HG02970 (cell line): Measurements from ENCODE around the gene PGA4.
"Not testable (repeated sequence)": the region's sequence is repeated elsewhere in the genome, so short reads cannot be mapped to it uniquely, and the experiment has no call there.

Source experiments
- ATAC-seq: cut with Tn5 transposase; IDR thresholded peaks from one replicate; pipeline ENCODE4 v1.9.1; 2021; ENCODE audit warnings: mild to moderate bottlenecking, moderate library complexity, moderate number of reproducible peaks; ENCODE audit not compliant: unreplicated experiment, low FRiP score

PGA4 gene

GRCh38 chr11:61245284-61245964 lies 23.3 kb downstream of the PGA4 start:
- ATAC-seq, result not testable (repeated sequence)

DNA sequence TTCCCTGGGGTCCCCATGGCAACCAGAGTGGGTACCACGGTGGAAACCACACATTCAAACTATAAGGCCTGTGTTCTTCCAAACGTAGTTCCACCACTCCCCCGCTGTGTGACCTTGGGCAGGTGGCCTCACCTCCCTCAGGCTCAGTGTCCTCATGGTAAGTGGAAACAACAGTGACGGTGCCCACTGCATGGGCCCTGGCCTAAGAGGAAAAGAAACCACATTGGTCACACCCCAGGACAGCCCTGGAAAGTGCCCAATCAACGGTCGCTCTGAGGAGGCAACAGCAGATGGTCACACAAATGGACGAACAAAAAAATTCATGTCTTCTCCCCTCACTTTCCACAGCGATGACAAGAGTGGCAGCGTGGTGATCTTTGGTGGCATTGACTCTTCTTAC lies 25.9 kb downstream of the PGA4 start:
- ATAC-seq, result not testable (repeated sequence)

- ATAC-seq, result not testable (repeated sequence)
These were observed 27.1 kb downstream of the PGA4 start for GRCh38 chr11:61249201-61249600.

DNA sequence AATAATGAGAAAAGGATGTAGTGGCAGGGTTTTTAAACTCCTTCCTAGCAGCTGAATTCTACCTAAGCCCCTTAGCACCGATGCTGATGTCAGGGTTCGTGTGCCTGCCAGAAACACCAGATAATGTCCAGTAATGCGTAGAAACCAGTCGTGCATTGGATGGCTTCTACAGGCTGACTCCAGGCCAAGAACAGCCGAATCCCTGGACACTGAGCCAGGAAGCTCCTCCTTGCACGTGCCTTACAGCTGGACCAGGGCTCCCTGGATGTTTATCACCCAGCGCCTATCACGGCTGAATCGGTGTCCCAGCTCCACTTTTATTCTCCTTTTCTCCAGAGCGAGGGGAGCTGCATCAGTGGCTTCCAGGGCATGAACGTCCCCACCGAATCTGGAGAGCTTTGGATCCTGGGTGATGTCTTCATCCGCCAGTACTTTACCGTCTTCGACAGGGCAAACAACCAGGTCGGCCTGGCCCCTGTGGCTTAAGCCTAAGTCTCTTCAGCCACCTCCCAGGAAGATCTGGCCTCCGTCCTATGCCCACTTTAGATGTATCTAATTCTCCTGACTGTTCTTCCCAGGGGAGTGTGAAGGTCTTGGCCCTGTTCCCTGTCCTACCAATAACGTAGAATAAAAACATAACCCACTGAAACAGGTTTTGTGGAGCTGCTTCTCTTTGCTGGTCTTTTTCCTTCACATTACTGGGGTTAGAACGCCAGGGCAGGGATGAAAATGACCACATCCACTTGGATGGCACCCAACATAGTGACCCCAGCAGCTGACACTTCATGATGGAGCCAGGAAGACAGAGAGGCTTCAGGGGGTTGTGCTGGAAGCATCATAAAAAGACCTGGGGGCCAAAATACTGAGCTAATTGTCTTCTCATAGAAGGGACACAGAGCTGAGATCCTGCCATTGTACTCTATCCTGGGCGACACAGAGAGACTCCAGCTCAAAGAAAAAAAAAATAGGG lies 28.9 kb downstream of the PGA4 start:
- ATAC-seq, result not testable (repeated sequence)

DNA sequence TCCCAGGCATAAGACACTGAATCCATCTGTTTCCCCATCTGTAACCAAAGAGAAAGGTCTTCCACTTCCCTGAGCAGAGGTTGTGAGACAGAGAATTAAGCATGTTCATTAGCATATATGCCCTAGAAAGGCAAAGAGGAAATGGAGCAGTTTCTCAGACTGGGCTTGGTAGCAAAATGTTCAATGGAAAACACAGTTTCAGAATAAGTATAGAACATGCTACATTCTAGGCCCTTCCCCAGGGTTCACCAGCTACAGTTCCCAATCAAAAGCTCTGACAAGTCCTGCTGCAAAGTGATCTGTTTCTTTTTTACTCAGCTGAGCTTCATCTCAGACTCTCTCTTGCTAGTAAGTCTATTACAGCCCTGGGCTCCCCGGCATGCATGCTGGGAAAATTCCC lies 30.2 kb downstream of the PGA4 start:
- not testable (repeated sequence) for ATAC-seq

- ATAC-seq, result no peak
These were observed 32.4 kb downstream of the PGA4 start for GRCh38 chr11:61254403-61255025.

GRCh38 chr11:61256710-61257482 lies 34.7 kb downstream of the PGA4 start:
- no peak for ATAC-seq

DNA sequence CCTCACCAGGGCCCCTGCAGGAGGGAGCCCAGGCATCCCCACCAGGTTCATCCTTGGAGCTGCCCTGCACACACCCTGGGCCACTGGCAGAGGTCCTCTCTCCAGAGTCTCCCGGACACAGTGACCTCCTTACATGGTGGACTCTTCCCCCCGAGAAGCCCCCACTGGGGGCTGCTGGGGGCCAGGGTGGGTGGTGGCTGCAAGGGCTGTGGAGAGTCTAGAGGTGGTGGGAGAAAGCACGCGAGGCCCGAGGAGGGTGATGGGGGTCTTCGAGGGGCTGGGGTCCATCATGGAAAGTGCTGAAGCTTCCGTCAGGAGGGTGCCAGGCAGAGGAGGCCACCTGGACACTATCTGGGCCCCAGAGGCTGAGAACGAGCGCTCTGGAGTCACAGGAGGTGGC lies 36.4 kb downstream of the PGA4 start:
- ATAC-seq, result no peak

GRCh38 chr11:61259363-61259762 lies 37.2 kb downstream of the PGA4 start:
- ATAC-seq, result no peak

DNA sequence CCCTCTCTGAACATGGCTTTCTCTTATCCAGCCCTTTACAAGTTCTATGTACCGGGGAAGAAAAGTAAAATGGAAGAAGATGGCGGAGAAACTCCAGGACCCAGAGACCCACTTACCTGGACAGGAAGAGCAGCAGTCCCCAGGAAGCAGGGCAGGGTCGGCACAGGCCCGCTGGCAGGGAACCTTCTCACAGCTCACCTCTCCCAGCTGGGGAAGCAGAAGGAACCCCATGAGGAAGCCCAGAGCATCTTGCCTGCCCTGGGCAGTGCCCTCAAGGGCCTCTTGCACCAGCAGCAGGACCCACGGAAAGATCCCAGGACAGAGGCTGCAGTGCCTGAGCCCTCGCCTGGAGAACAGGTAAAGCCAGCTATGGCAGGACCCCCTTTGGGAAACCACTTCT lies 42.2 kb downstream of the PGA4 start:
- ATAC-seq, result no peak

DNA sequence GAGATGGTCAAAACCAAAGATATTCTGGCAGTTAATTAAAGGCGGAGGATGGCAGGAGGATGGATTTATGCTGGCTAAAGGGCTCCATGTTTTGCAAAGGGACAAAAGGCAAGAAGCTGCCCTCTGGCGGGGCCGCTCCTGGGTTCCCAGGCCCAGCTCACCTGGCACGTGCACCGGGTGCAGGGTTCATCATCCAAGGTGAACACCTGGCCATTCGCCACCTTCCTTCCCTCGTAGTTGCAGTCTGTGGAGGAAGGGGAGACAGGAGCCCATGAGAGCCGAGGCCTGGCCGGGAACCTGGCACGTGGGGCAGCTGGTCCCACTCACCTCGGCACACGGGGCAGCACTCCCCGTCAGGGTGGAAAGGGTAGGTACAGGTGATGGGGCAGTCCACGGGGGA lies 42.6 kb downstream of the PGA4 start:
- no peak for ATAC-seq

GRCh38 chr11:61265357-61265756 lies 43.2 kb downstream of the PGA4 start:
- no peak for ATAC-seq

DNA sequence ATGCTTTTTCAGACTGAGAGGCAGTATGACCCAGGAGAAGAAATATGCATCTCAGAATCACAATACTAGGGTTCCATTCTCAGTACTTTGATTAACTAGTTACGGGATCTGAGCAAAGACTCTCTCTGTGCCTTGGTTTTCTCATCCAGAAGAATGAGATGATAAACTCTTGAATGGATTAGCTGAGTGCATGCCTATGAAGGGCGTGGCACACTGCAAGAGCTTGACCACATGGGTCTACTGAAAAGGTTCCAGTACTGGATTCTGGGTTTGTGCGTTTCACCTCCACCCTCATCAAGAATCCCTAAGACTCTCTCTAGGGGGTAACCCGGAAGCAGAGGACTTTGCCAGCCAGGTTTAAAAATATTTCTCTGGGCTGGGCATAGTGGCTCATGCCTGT lies 44.5 kb downstream of the PGA4 start:
- no peak for ATAC-seq

DNA sequence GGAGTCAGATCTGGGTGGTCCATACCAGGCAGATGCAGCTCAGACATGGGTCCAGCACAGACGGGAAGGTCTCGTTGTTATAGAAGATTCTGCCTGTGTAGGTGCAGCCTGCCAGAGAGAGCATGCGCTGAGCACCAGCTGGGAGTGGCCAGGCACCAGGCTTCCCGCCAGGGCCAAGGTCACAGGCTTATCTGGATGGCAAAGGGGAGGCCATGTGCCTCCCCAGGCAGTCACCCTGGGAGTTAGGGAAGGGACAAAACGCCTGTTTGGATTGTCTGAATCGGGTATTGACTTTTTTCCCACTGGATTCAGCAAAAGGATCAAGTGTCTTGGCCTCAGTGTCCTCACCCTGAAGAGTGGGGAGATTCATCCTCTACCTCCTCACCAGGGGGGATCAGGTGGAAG lies 45.3 kb downstream of the PGA4 start:
- no peak for ATAC-seq

GRCh38 chr11:61268588-61269250 lies 46.6 kb downstream of the PGA4 start:
- no peak for ATAC-seq

- no peak for ATAC-seq
These were observed 48.4 kb downstream of the PGA4 start for GRCh38 chr11:61270354-61271076.

- no peak for ATAC-seq
These were observed 50.6 kb downstream of the PGA4 start for GRCh38 chr11:61272731-61273130.

- no peak for ATAC-seq
These were observed 51.3 kb downstream of the PGA4 start for GRCh38 chr11:61273178-61274078.
